HEK293 (cell line): ENCODE data around the gene TST.
A peak's percentile ranks its signal among the peaks of the same experiment; 100 is the strongest.

ENCODE experiments used
- CTCF ChIA-PET: fragments of 350-600 bp; formaldehyde crosslinking; extraction: SDS; loops from one replicate; lab custom pipeline; 2021; ENCODE audit warnings: antibody characterized with exemption; lab: Yijun Ruan, JAX
- POLR2A ChIA-PET: fragments of 300-600 bp; formaldehyde crosslinking; extraction: SDS; loops from one replicate; lab custom pipeline; 2020; ENCODE audit warnings: antibody characterized with exemption, inconsistent platforms; lab: Yijun Ruan, JAX
- H3K27ac ChIP-seq: fragments of 200-500 bp; sonication (Bioruptor generic); 2 replicates; pipeline ENCODE4 v1.5.1; 2014; ENCODE audit warnings: low read depth, low read length, control low read depth, inconsistent platforms; ENCODE audit errors: extremely low read depth
- H3K36me3 ChIP-seq, 2 experiments: fragments of 200-500 bp in 1 of 2; sonication (Bioruptor generic) in 1 of 2; 1 replicate in 1 of 2; 2 replicates in 1 of 2; pipeline ENCODE4 v1.5.1; 2014 to 2017; ENCODE audit warnings: inconsistent platforms in 2 of 2, low read length in 2 of 2; ENCODE audit not compliant: control insufficient read depth in 2 of 2, insufficient read depth in 1 of 2
- H3K4me1 ChIP-seq: fragments of 200-500 bp; sonication (Bioruptor generic); 2 replicates; pipeline ENCODE4 v1.5.1; 2014; ENCODE audit warnings: mild to moderate bottlenecking, low read length, inconsistent platforms; ENCODE audit not compliant: control insufficient read depth, insufficient read depth
- H3K4me3 ChIP-seq: 2 replicates; pipeline ENCODE4 v1.5.1; 2011; ENCODE audit warnings: low read depth, mild to moderate bottlenecking, control low read depth, low read length, moderate library complexity
- H3K9me3 ChIP-seq: fragments of 200-500 bp; sonication (Bioruptor generic); 2 replicates; pipeline ENCODE4 v1.5.1; 2014; ENCODE audit warnings: low read depth, low read length, inconsistent platforms; ENCODE audit not compliant: control insufficient read depth, insufficient read depth
- BCL11B ChIP-seq: fragments of 450-650 bp; formaldehyde crosslinking; IDR thresholded peaks from 2 replicates; pipeline ENCODE4 v1.5.1; 2016; ENCODE audit warnings: low read depth, missing biosample characterization, missing genetic modification characterization
- PRDM1 ChIP-seq: fragments of 450-650 bp; formaldehyde crosslinking; IDR thresholded peaks from 2 replicates; pipeline ENCODE4; 2016; ENCODE audit warnings: missing biosample characterization, missing genetic modification characterization
- PRDM10 ChIP-seq: fragments of 450-650 bp; formaldehyde crosslinking; IDR thresholded peaks from 2 replicates; pipeline ENCODE4 v1.5.1; 2016; ENCODE audit warnings: missing biosample characterization, missing genetic modification characterization
- PRDM2 ChIP-seq: fragments of 450-650 bp; formaldehyde crosslinking; IDR thresholded peaks from 2 replicates; pipeline ENCODE4 v1.5.1; 2016; ENCODE audit warnings: missing biosample characterization, missing genetic modification characterization, borderline replicate concordance
- ZBTB8A ChIP-seq: fragments of 450-650 bp; formaldehyde crosslinking; IDR thresholded peaks from 2 replicates; pipeline ENCODE4 v1.5.1; 2016; ENCODE audit warnings: missing biosample characterization, missing genetic modification characterization
- ZNF138 ChIP-seq: fragments of 450-650 bp; formaldehyde crosslinking; IDR thresholded peaks from 2 replicates; pipeline ENCODE4 v1.5.1; 2016; ENCODE audit warnings: missing biosample characterization, missing genetic modification characterization, borderline replicate concordance
- ZNF366 ChIP-seq: fragments of 450-650 bp; formaldehyde crosslinking; conservative IDR thresholded peaks from 2 replicates; pipeline ENCODE4 v1.5.1; 2016; ENCODE audit warnings: missing biosample characterization, missing genetic modification characterization
- ZNF426 ChIP-seq: fragments of 450-650 bp; formaldehyde crosslinking; IDR thresholded peaks from 2 replicates; pipeline ENCODE4 v1.5.1; 2017; ENCODE audit warnings: missing biosample characterization, missing genetic modification characterization, mild to moderate bottlenecking, inconsistent platforms, moderate library complexity
- ZNF544 ChIP-seq: fragments of 450-650 bp; formaldehyde crosslinking; IDR thresholded peaks from 2 replicates; pipeline ENCODE4 v1.5.0; 2017; ENCODE audit warnings: missing biosample characterization, missing genetic modification characterization
- ZNF623 ChIP-seq: fragments of 450-650 bp; formaldehyde crosslinking; IDR thresholded peaks from 2 replicates; pipeline ENCODE4 v1.5.1; 2016; ENCODE audit warnings: missing biosample characterization, missing genetic modification characterization
- ZNF791 ChIP-seq: fragments of 450-650 bp; formaldehyde crosslinking; IDR thresholded peaks from 2 replicates; pipeline ENCODE4 v1.5.1; 2016; ENCODE audit warnings: missing biosample characterization, missing genetic modification characterization
- TF ChIP-seq, protein P1 (sequence below): fragments of 450-650 bp; formaldehyde crosslinking; IDR thresholded peaks from 2 replicates; pipeline ENCODE4 v1.5.1; 2017; ENCODE audit warnings: missing biosample characterization, missing genetic modification characterization
- TF ChIP-seq, protein P2 (sequence below): fragments of 450-650 bp; formaldehyde crosslinking; IDR thresholded peaks from 2 replicates; pipeline ENCODE4 v1.5.1; 2016; ENCODE audit warnings: missing biosample characterization, missing genetic modification characterization

The TST gene

DNA sequence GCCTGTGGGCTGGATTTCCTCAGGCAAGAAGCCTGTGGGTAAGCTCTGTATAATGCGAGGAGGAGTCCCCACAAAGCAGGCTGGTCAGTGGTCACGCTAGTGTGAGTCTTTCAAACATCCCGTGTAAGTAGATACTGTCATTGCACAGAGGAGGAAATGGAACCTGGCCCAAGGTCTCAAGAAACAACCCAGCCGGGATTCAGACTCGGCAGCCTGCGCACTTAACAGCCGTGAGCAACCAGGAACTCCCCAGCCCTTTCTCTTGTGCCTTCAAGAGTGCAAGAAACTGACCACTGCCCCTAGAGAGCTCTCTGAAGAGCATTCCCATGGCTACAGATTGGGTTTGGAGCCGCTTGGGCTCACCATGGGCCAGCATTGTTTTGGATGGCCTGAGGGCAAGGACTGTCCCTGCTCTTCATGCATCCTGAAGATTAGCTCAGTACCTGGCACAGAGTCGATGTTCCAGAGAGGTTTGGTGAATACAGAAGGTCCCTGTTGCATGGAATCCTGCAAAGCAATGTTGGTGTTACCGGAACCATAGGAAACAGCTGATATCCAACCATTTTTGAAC is 6.3 kb upstream of the TST start:
- peaks cover 15 to 63% of the 10 kb centered on the region in 2 experiments for H3K36me3 ChIP-seq
- TF ChIP-seq ZNF623 (tag by site-specific recombination) (no peak), ZNF791 (tag by site-specific recombination) (no peak), ZBTB8A (tag by site-specific recombination) (no peak), ZNF426 (tag by site-specific recombination) (no peak)

DNA sequence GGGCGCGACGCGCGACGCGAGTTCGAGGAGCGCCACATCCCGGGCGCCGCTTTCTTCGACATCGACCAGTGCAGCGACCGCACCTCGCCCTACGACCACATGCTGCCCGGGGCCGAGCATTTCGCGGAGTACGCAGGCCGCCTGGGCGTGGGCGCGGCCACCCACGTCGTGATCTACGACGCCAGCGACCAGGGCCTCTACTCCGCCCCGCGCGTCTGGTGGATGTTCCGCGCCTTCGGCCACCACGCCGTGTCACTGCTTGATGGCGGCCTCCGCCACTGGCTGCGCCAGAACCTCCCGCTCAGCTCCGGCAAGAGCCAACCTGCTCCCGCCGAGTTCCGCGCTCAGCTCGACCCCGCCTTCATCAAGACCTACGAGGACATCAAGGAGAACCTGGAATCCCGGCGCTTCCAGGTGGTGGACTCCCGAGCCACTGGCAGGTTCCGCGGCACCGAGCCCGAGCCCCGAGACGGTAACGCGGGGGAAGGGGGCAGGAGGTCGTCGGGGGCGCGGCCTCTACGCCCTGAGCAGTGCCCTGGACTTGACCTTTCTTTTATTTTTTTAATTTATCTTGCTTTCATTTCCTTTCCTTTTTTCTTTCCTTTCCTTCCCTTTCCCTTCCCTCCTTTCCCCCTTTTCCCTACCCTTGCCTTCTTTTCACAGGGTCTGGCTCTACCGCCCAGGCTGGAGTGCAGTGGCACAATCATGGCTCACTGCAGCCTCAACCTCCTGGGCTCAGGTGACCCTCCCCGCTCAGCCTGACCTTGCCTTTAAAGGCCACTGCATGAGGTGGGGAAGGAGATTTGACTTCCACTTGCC is 5.3 kb upstream of the TST start:
- POLR2A ChIA-PET: interaction anchor here (1.1 kb wide), 1 partner anchor 27 kb away, joined by 3 read pairs; the partner anchor contains the start of gene KCTD17
- H3K36me3 ChIP-seq: peaks cover 15 to 57% of the 10 kb centered on the region in 2 experiments
- TF ChIP-seq, protein P1, sequence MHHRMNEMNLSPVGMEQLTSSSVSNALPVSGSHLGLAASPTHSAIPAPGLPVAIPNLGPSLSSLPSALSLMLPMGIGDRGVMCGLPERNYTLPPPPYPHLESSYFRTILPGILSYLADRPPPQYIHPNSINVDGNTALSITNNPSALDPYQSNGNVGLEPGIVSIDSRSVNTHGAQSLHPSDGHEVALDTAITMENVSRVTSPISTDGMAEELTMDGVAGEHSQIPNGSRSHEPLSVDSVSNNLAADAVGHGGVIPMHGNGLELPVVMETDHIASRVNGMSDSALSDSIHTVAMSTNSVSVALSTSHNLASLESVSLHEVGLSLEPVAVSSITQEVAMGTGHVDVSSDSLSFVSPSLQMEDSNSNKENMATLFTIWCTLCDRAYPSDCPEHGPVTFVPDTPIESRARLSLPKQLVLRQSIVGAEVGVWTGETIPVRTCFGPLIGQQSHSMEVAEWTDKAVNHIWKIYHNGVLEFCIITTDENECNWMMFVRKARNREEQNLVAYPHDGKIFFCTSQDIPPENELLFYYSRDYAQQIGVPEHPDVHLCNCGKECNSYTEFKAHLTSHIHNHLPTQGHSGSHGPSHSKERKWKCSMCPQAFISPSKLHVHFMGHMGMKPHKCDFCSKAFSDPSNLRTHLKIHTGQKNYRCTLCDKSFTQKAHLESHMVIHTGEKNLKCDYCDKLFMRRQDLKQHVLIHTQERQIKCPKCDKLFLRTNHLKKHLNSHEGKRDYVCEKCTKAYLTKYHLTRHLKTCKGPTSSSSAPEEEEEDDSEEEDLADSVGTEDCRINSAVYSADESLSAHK (tag by site-specific recombination): no peak
- peak; percentile 99 for TF ChIP-seq PRDM1 (tag by site-specific recombination)
- peak; percentile 49 for TF ChIP-seq ZNF366 (tag by site-specific recombination)
- TF ChIP-seq BCL11B (tag by site-specific recombination): 0 out of 2 replicates have a peak, but pooled peaks have one; percentile 38
- TF ChIP-seq, all 188 proteins: peak for 3
- no peaks in the 10 kb centered on the region for H3K9me3 ChIP-seq
- no peak overlapping the region for H3K27ac ChIP-seq
- no peak overlapping the region for H3K4me3 ChIP-seq
- CTCF ChIA-PET: interaction anchor here (0.7 to 1.3 kb wide), 3 partner anchors 8 to 102 kb away, joined by 3 to 9 read pairs (median 3); no protein-coding TSS in a partner anchor
- no peaks in the 10 kb centered on the region for H3K4me1 ChIP-seq

More for the DNA sequence above, 6.3 kb upstream of the TST start:
- H3K27ac ChIP-seq: no peak overlapping the region
- CTCF ChIA-PET: interaction anchor here (0.7 to 1.4 kb wide), 7 partner anchors 13 to 264 kb away, joined by 3 to 4 read pairs (median 3); no protein-coding TSS in a partner anchor
- POLR2A ChIA-PET: interaction anchor here (0.5 to 1.1 kb wide), 2 partner anchors 26 to 544 kb away, joined by 3 read pairs; partner anchors contain the start of gene KCTD17
- no peaks in the 10 kb centered on the region for H3K9me3 ChIP-seq
- no peak overlapping the region for H3K4me3 ChIP-seq
- H3K4me1 ChIP-seq: no peaks in the 10 kb centered on the region

DNA sequence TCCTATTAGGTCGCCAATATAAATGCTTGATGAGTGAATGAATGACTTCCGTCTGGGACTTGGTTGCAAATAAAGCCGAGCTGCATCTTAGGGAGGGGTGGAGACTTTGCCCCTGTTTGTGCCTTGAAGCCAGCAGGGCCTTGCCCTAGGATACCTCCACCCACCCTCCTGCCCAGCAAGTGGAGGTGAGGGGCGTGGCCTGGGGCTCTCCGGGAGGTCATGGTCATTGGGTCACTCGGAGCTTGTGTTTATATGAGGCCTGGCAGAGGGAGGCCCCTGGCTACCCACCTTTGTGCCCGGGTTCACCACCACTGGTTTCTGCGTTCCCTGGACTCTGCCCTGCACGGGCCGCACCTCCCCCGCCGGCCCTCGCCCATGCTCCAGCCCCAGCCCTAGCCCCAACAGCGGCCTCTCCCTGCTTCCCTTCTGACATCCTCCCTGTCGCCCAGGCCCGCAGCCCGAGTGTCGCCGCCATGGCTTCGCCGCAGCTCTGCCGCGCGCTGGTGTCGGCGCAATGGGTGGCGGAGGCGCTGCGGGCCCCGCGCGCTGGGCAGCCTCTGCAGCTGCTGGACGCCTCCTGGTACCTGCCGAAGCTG is 4.6 kb upstream of the TST start:
- ChIA-PET POLR2A (no interaction called here), CTCF (interaction anchor here (0.6 to 1.3 kb wide), 5 partner anchors 8 to 176 kb away, joined by 3 to 9 read pairs (median 3); no protein-coding TSS in a partner anchor)
- Histone ChIP-seq H3K9me3 (no peaks in the 10 kb centered on the region), H3K36me3 (peaks cover 15 to 50% of the 10 kb centered on the region in 2 experiments), H3K27ac (no peak overlapping the region), H3K4me3 (no peak overlapping the region), H3K4me1 (no peaks in the 10 kb centered on the region)
- TF ChIP-seq ZNF544 (tag by site-specific recombination) (no peak), PRDM10 (no peak), PRDM2 (tag by site-specific recombination) (no peak), PRDM1 (tag by site-specific recombination) (no peak), ZNF138 (tag by site-specific recombination) (no peak)
- TF ChIP-seq, protein P2, sequence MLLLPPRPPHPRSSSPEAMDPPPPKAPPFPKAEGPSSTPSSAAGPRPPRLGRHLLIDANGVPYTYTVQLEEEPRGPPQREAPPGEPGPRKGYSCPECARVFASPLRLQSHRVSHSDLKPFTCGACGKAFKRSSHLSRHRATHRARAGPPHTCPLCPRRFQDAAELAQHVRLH (tag by site-specific recombination): no peak
